DND-41 (cell line): Measurements from ENCODE around the gene CACNA1H.
"Not testable (repeated sequence)": the region's sequence is repeated elsewhere in the genome, so short reads cannot be mapped to it uniquely, and the experiment has no call there.

Experiments used
- ATAC-seq: fragments of 200-7000 bp; cut with Tn5 transposase; 3 replicates; pipeline ENCODE4 v1.9.1; 2021; ENCODE audit warnings: low read depth; ENCODE audit not compliant: insufficient read depth
- DNase-seq: peaks from one replicate; pipeline ENCODE4 v3.0.0-alpha.2; 2020
- H2AFZ ChIP-seq: 2 replicates; pipeline ENCODE4 v1.6.0; 2012; ENCODE audit warnings: low read depth, low read length
- H3K27ac ChIP-seq: 2 replicates; pipeline ENCODE4 v1.5.1; 2012; ENCODE audit warnings: low read length, inconsistent platforms
- H3K27me3 ChIP-seq: fragments of 200-600 bp; sonication (generic); 2 replicates; pipeline ENCODE4 v1.6.0; 2012; ENCODE audit warnings: low read length, mild to moderate bottlenecking, inconsistent platforms; ENCODE audit not compliant: insufficient read depth, poor library complexity
- H3K36me3 ChIP-seq: 2 replicates; pipeline ENCODE4 v1.5.1; 2012; ENCODE audit warnings: low read length, inconsistent platforms; ENCODE audit not compliant: insufficient read depth
- H3K4me1 ChIP-seq: 2 replicates; pipeline ENCODE4 v1.5.1; 2012; ENCODE audit warnings: mild to moderate bottlenecking, low read length; ENCODE audit not compliant: insufficient read depth
- H3K4me2 ChIP-seq: 2 replicates; pipeline ENCODE4 v1.6.0; 2012; ENCODE audit warnings: mild to moderate bottlenecking, moderate library complexity, low read length, inconsistent platforms; ENCODE audit not compliant: insufficient read depth
- H3K4me3 ChIP-seq, 2 experiments: fragments of 200-600 bp in 1 of 2; shearing (Covaris generic) in 1 of 2; 2 replicates each; pipeline ENCODE4 v1.5.1; 2012 to 2016; ENCODE audit warnings: inconsistent platforms in 2 of 2, low read length in 2 of 2, mild to moderate bottlenecking in 2 of 2, low read depth in 1 of 2, moderate library complexity in 1 of 2
- H3K79me2 ChIP-seq: 2 replicates; pipeline ENCODE4 v1.6.0; 2012; ENCODE audit warnings: low read length, inconsistent platforms; ENCODE audit not compliant: insufficient read depth
- H3K9ac ChIP-seq: 2 replicates; pipeline ENCODE4 v1.6.0; 2012; ENCODE audit warnings: low read depth, mild to moderate bottlenecking, inconsistent platforms, low read length, moderate library complexity
- H3K9me3 ChIP-seq: 2 replicates; pipeline ENCODE4 v1.5.1; 2012; ENCODE audit warnings: low read length, moderate library complexity, mild to moderate bottlenecking, inconsistent platforms; ENCODE audit not compliant: insufficient read depth, severe bottlenecking
- H4K20me1 ChIP-seq: 2 replicates; pipeline ENCODE4 v1.6.0; 2012; ENCODE audit warnings: low read length; ENCODE audit not compliant: insufficient read depth
- CTCF ChIP-seq: IDR thresholded peaks from 2 replicates; pipeline ENCODE4 v1.5.1; 2012; ENCODE audit warnings: borderline replicate concordance, low read length, moderate library complexity, mild to moderate bottlenecking; ENCODE audit not compliant: poor library complexity, severe bottlenecking; ENCODE audit errors: extremely low read depth
- EZH2 ChIP-seq: IDR thresholded peaks from 3 replicates; pipeline ENCODE4 v1.6.1; 2012; ENCODE audit warnings: borderline replicate concordance, low read depth, mild to moderate bottlenecking, moderate library complexity, low read length, inconsistent platforms; ENCODE audit not compliant: severe bottlenecking

The CACNA1H gene

DNA sequence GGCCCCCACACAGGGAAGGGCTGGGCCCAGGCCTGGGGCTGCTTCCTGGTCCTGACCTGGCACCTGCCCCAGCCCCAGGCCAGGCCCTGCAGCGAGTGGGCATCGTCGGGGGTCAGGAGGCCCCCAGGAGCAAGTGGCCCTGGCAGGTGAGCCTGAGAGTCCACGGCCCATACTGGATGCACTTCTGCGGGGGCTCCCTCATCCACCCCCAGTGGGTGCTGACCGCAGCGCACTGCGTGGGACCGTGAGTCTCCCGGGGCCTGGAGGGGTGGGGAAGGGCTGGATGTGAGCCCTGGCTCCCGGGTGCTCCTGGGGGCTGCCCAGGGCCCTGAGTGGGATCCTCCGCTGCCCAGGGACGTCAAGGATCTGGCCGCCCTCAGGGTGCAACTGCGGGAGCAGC lies 88.2 kb downstream of the CACNA1H start:
- H3K27ac ChIP-seq, H3K27me3 ChIP-seq, H3K4me2 ChIP-seq, H3K4me1 ChIP-seq, H2AFZ ChIP-seq, H4K20me1 ChIP-seq, DNase-seq, H3K36me3 ChIP-seq, H3K9ac ChIP-seq, H3K9me3 ChIP-seq, H3K4me3 ChIP-seq, ATAC-seq, H3K79me2 ChIP-seq: not testable (repeated sequence)

GRCh38 chr16:1243363-1243762 lies 90.5 kb downstream of the CACNA1H start:
- H2AFZ ChIP-seq, H3K4me1 ChIP-seq, H3K79me2 ChIP-seq, ATAC-seq, H3K4me3 ChIP-seq, H3K9me3 ChIP-seq, H4K20me1 ChIP-seq, H3K4me2 ChIP-seq, H3K9ac ChIP-seq, DNase-seq, H3K27ac ChIP-seq, H3K36me3 ChIP-seq, H3K27me3 ChIP-seq: not testable (repeated sequence)

- H3K4me1 ChIP-seq, H3K27me3 ChIP-seq, H3K4me3 ChIP-seq, H4K20me1 ChIP-seq, H3K27ac ChIP-seq, H2AFZ ChIP-seq, H3K9ac ChIP-seq, ATAC-seq, H3K36me3 ChIP-seq, H3K9me3 ChIP-seq, DNase-seq, H3K4me2 ChIP-seq, H3K79me2 ChIP-seq: not testable (repeated sequence)
These were observed 91.3 kb downstream of the CACNA1H start for GRCh38 chr16:1243907-1244850.

GRCh38 chr16:1244881-1245280 lies 92.0 kb downstream of the CACNA1H start:
- H3K9ac ChIP-seq, result no peak overlapping the region
- no peak for ATAC-seq
- no peak overlapping the region for H3K4me3 ChIP-seq
- no peaks in the 10 kb centered on the region for H3K79me2 ChIP-seq
- no peaks in the 10 kb centered on the region for H3K36me3 ChIP-seq
- H4K20me1 ChIP-seq, result no peaks in the 10 kb centered on the region
- no peak overlapping the region for H3K27ac ChIP-seq
- H3K4me2 ChIP-seq, result no peak overlapping the region
- no peak for DNase-seq
- no peak overlapping the region for H2AFZ ChIP-seq
- TF ChIP-seq EZH2 (no peak), CTCF (no peak)
- H3K9me3 ChIP-seq, result no peaks in the 10 kb centered on the region
- no peaks in the 10 kb centered on the region for H3K4me1 ChIP-seq
- H3K27me3 ChIP-seq, result no peaks in the 10 kb centered on the region

DNA sequence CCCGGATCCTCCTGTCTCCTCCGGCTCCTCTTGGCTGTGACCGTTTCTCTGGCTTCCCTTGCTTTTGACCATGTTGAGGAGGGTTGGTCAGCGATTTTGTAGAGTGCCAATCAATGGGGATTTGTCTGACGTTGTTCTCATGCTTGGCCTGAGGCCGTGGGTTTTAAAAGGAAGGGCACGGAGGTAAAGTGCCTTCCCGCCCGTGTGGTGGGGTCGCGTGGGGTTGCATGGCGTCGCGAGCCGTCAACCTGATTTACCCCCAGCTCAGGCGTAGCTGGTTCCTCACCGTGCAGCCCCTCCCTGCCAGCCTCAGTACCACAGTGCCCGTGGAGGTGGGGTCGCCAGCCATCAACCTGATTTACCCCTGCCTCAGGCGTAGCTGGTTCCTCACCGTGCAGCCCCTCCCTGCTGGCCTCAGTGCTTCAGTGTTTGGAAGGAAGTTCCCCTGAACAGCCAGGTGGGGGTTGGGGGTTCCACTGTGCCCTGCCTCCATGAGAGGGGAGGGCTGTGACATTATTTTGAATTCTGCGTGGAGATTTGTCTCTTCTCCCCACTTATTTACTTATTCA lies 92.6 kb downstream of the CACNA1H start:
- Histone ChIP-seq H3K4me1 (no peaks in the 10 kb centered on the region), H3K4me2 (no peak overlapping the region), H3K27me3 (no peaks in the 10 kb centered on the region), H3K79me2 (no peaks in the 10 kb centered on the region), H3K9me3 (no peaks in the 10 kb centered on the region), H2AFZ (no peak overlapping the region), H3K36me3 (no peaks in the 10 kb centered on the region), H3K9ac (no peak overlapping the region), H3K27ac (no peak overlapping the region), H3K4me3 (no peak overlapping the region), H4K20me1 (no peaks in the 10 kb centered on the region)
- ATAC-seq (no peak), DNase-seq (no peak)
- TF ChIP-seq EZH2 (no peak), CTCF (no peak)

- H3K36me3 ChIP-seq, DNase-seq, H4K20me1 ChIP-seq, ATAC-seq, H2AFZ ChIP-seq, H3K27me3 ChIP-seq, H3K9me3 ChIP-seq, H3K4me3 ChIP-seq, H3K27ac ChIP-seq, H3K9ac ChIP-seq, H3K79me2 ChIP-seq, H3K4me2 ChIP-seq, H3K4me1 ChIP-seq: not testable (repeated sequence)
These were observed 95.1 kb downstream of the CACNA1H start for GRCh38 chr16:1247903-1248537.
